Left forelimb (tissue), 1 donor: ENCODE results near the gene GALNT9.
"Not testable (repeated sequence)": the region's sequence is repeated elsewhere in the genome, so short reads cannot be mapped to it uniquely, and the experiment has no call there.

Source experiments
- DNase-seq: peaks from one replicate; pipeline ENCODE4 v3.0.0-alpha.2; 2018; ENCODE audit warnings: low spot score

GALNT9 gene

DNA sequence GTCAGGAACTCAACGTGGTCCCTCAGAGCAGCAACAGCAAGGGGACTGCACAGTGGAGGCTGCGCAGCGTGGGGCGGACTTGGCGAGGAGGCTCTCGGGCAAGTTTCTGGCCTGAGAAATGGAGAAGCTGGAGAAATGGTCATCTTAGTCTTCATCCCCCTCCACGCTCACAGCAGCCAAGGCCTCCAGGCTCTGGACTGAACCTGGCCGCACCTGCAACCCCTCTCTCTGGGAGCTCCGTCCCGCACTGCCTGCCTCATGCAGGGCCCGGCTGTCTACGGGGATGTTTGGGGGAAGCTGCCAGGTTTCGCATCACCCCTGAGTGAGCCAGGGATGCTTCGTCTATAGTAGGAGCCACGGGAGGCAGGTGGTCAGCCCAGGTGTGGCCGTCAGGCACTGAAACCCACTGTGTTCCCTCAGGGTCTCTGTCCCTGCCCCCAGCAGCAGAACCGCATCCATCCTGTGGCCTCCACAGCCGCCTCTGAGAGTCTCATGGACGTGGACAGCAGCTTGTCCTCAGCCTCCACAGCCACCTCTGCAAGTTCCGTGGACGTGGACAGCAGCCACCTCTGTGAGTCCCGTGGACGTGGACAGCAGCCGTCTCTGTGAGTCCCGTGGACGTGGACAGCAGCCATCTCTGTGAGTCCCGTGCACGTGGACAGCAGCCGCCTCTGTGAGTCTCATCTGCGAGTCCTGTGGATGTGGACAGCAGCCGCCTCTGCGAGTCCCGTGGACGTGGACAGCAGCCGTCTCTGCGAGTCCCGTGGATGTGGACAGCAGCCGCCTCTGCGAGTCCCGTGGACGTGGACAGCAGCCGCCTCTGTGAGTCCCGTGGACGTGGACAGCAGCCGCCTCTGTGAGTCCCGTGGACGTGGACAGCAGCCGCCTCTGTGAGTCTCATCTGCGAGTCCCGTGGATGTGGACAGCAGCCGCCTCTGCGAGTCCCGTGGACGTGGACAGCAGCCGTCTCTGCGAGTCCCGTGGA, 29.1 kb upstream of the GALNT9 start:
- not testable (repeated sequence) for DNase-seq

DNA sequence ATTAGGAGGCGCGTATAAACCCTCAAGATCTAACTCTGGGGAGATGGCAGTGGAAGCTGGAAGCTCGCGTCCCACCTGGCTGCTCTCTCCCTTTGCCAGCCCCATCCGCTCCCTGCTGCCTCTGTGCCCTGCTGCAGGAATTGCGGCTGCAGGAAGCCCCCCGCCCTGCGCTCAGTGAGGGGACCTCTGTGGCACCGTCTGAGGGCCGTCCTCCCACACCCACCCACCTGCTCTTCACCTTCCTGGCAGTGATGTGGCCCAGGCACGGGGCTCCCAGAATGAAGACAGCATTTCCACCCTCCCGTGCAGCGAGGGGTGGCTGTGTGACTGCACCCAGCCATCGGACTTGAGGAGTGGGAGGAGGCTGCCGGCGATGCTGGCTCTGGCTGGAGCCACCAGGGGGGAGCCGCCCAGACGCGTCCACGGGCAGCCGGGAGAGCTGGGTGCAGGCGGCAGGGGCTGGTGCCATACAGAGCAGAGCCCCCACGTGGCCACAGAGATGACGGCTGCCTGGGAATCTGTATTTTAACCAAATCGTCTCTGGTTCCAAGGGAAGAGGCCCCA, 28.3 kb upstream of the GALNT9 start:
- no peak for DNase-seq

GRCh38 chr12:132356691-132357622, 27.6 kb upstream of the GALNT9 start:
- no peak for DNase-seq

DNA sequence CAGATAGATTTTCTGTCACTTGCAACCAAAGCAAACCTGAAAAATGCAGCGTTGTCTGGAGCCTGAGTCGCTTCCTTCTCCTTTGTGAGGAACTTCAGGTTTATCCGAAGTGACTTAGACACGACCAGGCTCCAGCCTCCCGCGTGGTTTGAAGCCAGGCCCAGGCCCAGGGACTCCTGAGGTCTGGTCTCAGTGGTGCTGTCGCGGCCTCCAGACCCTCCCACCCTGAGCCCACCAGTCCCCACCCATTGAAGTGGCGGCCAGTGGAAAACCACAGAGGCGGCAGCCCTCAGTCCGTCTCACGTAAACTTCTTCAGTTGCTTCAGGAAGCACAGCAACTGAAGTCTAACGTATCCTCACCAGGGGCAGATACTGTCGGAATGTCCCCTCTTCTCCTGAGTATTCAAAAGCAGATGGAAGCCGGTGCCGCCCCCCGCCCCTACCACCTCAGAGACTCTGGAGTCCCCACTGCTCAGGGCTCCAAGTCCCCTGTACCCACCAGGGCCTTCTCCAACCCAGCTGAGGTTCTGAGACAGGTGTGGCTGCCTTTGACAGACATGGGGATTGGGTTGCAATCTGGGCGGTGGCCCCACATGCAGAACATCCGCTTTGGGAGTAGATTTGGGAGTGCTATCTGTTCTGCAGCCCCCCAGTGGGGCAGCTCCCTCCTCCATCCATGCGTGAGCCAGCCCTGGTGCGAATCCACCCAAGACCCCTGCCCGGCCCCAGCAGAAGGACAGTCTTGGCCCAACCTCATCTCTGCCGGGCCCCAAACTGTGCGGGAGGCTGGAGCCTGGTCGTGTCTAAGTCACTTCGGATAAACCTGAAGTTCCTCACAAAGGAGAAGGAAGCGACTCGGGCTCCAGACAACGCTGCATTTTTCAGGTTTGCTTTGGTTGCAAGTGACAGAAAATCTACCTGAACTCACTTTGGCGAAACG, 26.6 kb upstream of the GALNT9 start:
- no peak for DNase-seq

DNA sequence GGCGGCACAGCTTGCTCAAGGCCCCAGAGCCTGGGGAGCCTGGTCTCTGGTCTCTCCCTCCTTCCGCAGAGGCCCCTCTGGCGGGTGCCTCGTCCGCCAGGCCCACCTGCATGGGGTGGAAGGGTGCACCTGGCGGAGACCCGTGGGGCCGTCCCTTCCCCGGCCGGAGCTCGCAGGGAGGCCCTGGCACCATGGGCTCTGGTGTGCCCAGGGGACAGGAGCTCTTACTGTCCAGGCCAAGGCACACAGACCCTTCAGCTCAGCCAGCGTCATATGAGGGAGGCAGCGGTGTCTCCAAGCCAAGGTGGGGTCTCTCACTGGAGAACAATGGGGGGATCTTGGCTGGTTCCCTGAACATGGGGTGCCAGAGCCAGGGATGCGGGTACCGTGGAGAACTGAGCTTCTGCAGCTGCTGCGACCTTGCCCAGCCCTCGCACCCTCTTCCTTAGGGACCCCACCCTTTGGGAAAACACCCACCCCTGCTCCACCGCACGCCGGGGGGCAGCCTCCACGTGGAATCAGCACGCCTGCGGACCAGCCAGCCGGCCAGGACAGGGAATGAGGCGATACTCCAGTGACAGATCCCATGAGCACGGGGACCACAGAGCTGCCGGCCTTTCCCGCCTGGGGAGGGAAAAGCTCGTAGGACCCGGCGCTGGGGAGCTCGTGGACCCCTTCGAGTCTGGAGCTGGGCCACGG, 25.7 kb upstream of the GALNT9 start:
- no peak for DNase-seq

DNA sequence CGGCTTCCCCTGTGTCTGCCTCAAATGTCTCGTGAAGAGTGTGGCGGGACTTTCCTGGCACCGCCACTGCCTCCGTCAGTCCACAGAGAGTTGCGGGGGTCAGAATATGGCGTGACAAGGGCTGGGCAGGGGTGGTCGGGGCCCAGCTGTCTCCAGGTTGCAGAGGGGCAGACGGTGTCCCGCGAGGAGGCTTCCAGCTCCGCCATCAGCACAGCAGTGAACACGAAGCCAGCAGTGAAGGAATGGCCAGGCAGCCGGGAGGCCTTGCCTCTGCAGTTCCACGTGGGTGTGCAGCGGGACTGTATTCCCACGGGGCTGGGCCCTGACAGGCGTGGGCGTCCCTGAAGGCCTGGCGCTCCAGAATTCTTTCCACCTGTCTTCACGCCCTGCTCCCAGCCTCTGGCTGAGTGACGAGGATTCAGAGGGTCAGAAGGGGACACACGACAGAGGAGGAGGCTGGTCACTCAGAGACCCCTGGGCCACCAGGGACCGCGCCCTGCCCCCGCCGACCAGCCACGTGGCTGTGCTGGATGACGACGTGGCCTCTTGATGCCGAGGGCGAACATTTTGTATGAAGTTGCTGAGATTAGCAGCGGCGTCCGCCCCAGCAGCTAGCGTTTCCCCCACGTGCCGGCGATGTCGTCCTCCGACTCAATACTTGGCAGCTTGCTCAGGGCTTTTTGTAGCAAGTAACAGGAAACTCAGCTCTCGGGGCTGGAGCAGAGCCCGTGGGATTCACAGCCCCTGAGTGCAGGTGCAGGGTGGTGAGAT, 25.0 kb upstream of the GALNT9 start:
- no peak for DNase-seq

DNA sequence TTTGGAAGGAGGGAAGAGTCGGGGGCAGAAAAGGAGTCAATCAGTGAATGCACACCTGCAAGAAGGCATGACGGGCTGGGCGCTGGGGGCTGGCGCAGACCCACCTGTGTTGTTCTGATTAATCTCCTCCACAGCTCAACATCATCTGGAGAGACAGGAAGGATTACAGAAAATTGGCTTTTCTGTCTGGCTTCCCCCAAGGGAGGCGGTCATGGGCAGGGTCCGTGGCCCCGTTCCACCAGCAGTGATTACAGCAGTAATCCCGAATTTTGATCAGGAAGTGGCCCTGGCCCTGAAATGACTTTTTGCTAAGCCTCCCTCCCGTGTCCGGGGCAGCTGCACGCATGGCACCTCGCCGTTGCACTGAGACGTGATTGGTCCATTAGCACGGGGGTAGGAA, 24.4 kb upstream of the GALNT9 start:
- DNase-seq: no peak

- DNase-seq: no peak
These were observed 23.8 kb upstream of the GALNT9 start for GRCh38 chr12:132352896-132353800.

GRCh38 chr12:132351751-132352495, 22.5 kb upstream of the GALNT9 start:
- no peak for DNase-seq

DNA sequence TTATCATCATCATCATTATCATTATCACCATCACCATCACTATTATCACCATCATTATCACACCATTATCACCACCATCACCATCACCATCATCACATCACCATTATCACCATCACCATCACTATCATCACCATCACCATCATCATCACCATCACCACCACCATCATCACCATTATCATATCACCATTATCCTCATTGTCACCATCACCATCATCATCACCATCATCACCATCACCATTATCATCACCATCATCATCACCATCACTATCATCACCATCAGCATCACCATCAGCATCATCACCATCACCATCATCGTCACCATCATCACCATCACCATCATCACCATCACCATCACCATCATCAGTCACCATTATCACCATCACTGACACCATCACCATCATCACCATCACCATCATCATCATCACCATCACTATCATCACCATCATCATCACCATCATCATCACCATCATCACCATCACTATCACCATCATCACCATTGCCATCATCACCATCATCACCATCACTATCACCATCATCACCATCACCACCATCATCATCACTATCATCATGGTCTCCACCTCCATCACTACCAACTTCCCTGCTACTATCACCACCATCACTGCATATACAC, 20.2 kb upstream of the GALNT9 start:
- no peak for DNase-seq

GRCh38 chr12:132348176-132348575, 18.8 kb upstream of the GALNT9 start:
- no peak for DNase-seq

- no peak for DNase-seq
These were observed 17.9 kb upstream of the GALNT9 start for GRCh38 chr12:132347176-132347855.

DNA sequence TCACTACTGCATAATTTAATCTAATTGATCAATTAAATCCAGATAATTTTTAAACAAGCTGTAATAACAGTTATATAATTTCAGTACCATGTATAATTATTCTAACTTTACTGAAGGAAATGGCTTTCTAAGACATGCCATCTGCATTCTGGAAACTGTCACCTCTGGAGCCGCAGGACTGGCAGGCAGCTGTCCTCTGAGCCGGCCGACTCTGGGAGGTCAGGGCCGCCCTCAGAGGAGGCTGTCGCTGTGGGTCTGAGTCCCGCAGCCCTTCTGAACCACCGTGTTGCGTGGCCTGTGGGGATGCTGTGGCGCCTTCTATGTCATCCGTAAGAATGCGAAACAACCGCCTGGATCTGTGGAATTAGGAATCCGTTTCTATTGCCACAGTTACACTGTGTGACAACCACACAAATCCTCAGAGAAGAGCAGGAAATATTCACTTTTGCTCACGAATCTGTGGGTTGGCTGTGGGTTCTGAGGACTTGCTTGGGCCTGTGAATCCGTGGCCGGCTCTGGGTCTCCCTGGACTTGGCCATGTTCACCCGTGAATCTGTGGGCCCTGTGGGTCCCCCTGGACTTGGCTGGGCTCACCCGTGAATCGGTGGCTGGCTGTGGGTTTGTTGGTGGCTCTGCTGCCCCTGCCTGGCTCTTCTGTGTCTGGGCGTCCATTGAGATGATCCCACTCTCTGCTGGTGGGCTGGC, 17.2 kb upstream of the GALNT9 start:
- DNase-seq: no peak

- DNase-seq: no peak
These were observed 16.3 kb upstream of the GALNT9 start for GRCh38 chr12:132345561-132346200.

DNA sequence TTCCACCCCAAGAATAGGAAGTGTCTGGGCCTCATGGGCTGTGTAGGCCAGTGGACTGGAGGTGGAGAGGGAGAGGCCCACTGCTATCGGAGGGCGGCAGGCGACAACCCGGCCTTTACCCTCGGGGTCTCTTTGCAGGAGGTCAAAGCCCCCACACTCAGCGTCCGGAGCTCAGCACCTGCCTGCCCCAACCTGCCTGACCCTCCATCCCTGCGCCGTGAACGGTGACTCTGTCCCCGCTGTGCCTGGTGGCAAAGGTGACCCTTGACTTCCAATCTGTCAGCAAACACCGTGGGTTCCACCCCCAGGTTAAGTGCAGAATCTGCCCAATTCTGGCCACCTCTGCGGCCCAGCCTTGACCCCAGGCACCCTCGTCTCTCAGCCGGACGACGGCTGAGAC, 15.7 kb upstream of the GALNT9 start:
- DNase-seq: no peak

- no peak for DNase-seq
These were observed 15.2 kb upstream of the GALNT9 start for GRCh38 chr12:132344601-132345000.
